GM18861 (cell line): ENCODE results near the gene OLIG1.

Experiments
- ATAC-seq: cut with Tn5 transposase; IDR thresholded peaks from one replicate; pipeline ENCODE4 v1.9.1; 2021; ENCODE audit not compliant: unreplicated experiment

The OLIG1 gene

DNA sequence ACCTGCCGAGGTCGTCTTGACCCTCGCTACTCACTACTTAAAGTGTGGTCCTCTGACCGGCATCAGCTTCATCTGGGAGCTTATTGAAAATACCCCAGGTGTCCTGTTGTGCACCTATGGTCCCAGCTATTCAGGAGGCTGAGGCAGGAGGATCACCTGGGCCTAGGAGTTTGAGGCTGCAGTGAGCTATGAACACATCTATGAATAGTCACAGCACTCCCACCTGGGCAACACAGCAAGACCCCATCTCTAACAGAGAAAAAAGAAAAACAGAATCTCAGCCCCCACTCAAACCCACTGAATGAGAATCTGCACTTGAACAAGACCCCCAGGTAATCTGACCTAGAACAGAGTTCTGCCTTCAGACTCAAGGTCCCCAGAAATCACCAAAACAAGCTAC lies 8.7 kb upstream of the OLIG1 start:
- ATAC-seq, result no peak

DNA sequence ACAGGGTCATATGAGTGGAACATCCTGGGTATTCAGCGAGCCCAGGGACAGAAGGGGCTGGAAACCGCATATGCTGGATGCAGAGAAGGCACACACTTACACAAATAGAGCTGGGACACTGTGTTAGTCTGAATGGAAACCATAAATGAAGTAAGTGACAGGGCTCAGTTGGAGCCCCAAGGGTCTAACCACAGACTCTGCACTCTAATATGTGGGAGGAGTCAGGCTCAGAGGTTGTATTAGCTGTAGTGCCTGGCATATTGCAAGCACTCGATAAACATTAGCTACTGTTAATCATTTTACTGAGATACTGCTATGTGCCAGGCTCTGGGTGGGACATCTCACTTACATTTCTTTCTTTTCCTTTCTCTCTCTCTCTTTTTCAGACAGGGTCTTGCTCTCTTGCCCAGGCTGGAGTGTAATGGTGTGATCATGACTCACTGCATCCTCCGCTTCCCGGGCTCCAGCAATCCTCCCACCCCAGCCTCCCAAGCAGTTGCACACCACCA lies 6.5 kb upstream of the OLIG1 start:
- ATAC-seq, result no peak

GRCh38 chr21:33063907-33064622 lies 5.9 kb upstream of the OLIG1 start:
- no peak for ATAC-seq

DNA sequence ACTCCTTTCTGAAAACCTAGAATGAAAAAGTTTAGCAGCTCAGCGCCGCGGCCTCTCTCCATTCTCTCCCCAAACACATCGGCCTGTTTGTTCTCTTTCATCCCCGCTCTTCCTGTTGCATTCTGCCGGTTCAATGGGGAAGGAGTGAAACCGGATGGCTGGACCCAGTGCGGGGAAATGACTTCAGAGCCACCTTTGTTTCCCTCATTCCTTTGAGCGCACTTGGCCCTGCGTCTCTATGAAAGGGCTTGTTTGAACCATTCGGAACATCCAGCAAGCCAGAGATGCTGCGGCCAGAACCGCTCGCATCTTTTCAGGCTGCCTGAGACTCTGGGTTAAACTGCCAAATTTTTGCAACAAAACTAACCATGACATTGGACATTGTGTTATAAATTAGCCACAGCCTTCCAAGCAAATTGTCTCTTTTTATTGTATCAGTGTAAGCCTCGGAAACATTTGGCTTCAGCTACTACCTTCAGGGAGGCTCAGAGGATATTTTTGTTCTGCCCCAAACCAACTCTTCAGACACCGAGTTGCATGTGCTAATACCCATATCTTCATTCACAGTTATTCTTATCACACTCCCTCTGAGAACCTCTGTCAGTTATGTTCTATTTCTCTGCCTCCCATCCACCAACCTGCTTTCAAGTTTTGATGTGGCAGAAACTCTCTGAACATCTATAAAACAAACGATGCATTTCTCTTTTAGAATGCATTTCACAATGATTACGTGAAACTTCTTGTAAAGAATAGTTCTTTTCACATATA lies 5.1 kb upstream of the OLIG1 start:
- ATAC-seq, result no peak

GRCh38 chr21:33067043-33067442 lies 2.9 kb upstream of the OLIG1 start:
- ATAC-seq, result no peak

DNA sequence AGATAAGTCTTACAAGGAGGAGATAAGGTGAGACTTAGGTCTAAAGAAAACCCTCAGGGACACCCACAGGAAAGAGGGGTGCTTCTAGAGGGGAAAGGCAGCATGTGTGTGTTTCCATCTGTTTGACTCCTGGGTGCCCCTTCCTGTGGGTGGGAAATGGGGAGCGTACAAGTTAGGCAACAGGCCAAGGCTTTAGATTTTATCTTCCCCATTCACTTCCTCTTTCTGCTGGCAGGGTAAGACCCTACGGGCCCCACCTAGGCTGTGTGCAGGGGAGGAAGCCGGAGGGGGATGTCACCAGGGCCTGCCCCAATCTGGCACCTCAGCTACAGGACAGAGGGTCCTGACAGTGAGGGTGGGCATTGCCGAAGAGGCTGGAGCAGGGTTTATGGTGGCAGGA lies 2.5 kb upstream of the OLIG1 start:
- ATAC-seq, result no peak

- ATAC-seq, result no peak
Measured at GRCh38 chr21:33069243-33069642, 698 bp upstream of the OLIG1 start.

DNA sequence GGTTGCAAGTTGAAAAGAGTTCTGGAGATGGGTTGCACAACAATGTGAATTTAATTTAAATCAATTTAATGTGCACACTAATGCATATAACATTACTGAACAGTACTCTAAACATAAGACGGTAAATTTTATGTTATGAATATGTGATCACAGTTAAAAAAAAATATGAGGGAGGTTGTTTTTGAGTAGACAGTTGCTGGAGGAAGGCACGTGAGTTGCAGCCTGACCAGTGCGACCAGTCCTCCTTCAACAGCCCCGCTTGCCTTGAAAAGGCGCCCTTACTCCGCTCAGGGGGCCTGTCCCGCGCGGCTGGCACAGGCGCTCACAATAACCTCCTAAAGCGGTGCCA lies 322 bp upstream of the OLIG1 start:
- ATAC-seq, result no peak

- no peak for ATAC-seq
Measured at GRCh38 chr21:33070744-33070997, 730 bp downstream of the OLIG1 start.

DNA sequence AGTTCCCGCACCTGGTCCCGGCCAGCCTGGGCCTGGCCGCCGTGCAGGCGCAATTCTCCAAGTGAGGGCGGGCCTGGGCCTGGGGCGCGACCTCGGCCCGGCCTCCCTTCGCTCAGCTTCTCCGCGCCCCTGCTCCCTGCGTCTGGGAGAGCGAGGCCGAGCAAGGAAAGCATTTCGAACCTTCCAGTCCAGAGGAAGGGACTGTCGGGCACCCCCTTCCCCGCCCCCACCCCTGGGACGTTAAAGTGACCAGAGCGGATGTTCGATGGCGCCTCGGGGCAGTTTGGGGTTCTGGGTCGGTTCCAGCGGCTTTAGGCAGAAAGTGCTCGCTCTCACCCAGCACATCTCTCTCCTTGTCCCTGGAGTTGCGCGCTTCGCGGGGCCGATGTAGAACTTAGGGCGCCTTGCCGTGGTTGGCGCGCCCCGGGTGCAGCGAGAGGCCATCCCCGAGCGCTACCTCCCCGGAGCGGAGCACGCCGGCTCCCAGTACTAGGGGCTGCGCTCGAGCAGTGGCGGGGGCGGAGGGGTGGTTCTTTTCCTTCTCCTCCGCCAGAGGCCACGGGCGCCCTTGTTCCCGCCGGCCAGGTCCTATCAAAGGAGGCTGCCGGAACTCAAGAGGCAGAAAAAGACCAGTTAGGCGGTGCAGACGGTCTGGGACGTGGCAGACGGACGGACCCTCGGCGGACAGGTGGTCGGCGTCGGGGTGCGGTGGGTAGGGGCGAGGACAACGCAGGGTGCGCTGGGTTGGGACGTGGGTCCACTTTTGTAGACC lies 1.2 kb downstream of the OLIG1 start:
- ATAC-seq, result no peak

DNA sequence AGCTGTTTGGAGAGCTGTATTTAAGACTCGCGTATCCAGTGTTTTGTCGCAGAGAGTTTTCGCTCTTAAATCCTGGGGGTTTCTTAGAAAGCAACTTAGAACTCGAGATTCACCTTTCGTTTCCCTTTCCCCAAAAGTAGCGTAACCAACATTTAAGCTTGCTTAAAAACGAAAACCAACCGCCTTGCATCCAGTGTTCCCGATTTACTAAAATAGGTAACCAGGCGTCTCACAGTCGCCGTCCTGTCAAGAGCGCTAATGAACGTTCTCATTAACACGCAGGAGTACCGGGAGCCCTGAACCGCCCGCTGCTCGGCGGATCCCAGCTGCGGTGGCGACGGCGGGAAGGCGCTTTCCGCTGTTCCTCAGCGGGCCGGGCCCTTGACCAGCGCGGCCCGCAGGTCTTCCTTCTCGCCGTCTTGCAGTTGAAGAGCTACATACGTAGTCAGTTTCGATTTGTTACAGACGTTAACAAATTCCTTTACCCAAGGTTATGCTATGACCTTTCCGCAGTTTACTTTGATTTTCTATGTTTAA lies 1.9 kb downstream of the OLIG1 start:
- ATAC-seq, result no peak

DNA sequence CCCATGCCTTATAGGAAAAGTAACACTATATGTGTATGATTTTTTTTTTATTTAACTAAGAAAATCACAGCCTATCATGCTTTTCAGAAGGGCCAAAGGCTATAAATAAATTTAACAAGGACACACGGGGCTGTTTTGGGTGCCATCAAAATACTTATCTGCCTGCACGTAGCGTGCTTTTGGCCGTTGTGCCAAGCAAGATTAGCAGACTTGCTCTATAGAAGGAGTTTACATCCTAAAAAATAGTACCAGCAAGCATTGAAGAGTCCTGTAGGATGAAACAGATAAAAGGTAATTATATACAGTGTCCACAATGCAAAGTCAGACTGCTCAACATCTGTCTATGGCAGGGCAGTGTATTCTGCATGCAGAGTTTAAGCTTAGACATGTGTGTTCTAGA lies 3.7 kb downstream of the OLIG1 start:
- no peak for ATAC-seq

DNA sequence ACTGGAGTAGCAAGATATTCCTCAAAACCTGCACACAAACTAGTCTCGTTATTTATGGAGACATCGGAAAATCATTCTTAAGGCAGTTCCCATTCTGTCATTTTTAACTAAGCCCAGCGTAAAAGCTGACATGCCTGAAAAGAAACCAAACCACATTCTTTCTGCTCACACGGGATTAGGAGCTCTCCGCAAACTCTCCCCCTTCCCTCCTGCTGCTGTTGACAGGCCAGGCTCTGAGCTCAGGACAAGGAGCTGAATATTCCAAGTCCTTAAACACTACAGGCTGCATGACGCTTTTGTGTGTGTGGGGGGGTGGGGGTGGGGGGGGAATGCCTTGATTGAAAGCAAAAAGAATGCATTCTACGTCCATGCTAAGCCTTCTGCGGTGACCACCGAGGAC lies 5.2 kb downstream of the OLIG1 start:
- no peak for ATAC-seq

DNA sequence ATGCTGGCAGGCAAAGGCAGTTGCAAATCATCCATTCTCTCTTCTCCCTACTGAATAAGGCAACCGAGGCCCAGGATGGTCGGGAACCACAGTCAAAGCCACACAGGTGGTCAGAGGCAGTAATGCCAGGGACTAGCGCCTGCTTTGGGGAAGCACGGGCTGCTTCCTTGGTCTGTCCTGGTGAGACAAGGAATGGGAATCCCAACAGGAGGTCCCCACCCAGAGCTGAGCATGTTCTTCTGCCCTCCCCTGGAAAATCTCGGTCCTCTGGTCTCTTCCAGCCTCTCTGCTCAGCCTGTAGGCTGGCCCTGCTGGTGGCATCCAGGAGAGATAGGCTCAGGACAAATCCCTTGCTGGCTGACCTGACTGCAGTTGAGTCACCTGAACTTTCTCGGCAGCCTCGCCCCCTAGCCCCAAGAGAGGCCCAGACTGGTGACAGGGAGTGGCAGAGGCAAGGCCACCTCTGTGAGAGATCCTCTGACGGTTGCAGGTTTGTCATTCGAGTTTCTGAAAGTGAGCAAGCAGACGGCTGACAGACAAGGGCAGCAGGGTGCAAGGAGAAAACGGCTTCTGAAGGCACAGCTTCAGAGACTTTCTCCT lies 5.8 kb downstream of the OLIG1 start:
- no peak for ATAC-seq

- ATAC-seq, result no peak
Measured at GRCh38 chr21:33076600-33077329, 6.8 kb downstream of the OLIG1 start.

DNA sequence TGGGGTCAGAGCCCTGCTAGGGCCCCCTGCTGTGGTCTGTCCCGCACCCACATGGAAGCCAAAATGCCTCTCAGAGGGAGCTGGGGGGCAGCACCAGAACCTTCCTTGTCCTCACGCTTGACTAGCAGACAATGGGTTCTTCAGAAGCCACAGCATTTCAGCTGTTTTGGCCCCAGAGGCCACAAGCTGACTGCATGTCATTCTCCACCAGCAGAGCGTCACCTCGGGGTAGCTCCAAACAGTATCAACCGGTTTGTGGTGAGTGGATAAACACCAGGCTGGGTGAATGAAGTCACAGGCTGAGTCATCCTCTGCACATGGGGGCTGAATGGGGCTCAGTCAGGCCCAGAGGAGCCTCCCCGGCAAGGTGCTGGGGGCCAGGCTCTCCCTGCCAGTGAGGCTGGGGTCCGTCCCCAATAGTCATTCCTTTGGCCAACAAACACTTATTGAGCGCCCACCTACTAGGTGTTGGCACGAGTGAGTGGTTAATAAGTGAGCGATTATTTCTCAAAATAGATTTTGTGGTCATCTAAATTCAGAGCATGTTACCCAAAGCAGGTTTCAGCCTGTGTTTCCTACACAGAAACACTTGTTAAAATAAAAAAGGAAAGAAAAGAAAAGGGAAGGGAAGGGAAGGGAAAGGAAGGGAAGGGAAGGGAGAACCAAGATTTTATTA lies 9.1 kb downstream of the OLIG1 start:
- ATAC-seq, result peak; percentile 97

DNA sequence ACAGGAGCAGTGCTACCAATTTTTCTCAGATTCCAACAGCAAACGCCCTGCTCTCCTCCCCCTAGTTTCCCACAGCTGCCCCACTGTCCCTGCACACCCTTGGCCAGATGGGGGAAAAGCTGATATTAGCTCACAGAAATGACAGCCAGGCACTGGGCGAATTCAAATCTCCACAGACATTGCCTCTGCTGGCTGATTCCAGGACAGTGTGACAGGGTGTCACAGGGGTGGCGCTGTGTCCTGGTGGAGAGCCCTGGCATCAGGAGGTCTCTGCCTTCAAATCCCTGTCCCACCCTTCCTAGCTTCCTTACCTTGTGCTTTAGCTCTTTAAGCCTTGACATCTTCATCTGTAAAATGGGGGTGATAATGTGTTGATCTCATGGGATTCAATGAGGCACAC lies 10.4 kb downstream of the OLIG1 start:
- no peak for ATAC-seq

- ATAC-seq, result no peak
Measured at GRCh38 chr21:33080776-33081175, 10.8 kb downstream of the OLIG1 start.

GRCh38 chr21:33088384-33088783 lies 18.4 kb downstream of the OLIG1 start:
- ATAC-seq, result no peak

DNA sequence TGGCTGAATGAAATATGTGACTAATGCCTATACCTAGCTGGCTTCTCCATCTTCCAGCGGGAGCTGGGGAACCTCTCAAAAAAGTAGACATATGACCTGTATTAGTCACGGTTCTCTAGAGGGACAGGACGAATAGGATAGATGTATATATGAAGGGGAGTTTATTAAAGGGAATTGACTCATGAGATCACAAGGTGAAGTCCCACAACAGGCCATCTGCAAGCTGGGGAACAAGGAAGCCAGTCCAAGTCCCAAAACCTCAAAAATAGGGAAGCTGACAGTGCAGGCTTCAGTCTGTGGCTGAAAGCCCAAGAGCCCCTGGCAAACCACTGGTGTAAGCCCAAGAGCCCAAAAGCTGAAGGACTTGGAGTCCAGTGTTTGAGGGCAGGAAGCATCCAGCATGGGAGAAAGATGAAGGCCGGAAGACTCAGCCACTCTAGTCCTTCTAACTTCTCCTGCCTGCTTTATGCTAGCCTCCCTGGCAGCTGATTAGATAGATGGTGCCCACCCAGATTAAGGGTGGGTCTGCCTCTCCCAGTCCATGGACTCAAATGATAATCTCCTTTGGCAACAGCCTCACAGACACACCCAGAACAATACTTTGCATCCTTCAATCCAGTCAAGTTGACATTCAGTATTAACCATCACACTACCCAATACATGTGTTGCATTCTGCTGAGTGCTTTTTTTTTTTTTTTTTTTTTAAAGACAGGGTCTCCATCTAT lies 19.6 kb downstream of the OLIG1 start:
- no peak for ATAC-seq
